GM23338 (cell line): ENCODE results near the gene EXOC4. TPM values are rescaled to one million over a fixed set of nuclear protein-coding genes. Genes with fewer than 3 reads are reported as not detected.

ENCODE experiments used
- ATAC-seq: fragments of 200-7000 bp; cut with Tn5 transposase; 3 replicates; pipeline ENCODE4 v1.9.1; 2020
- DNase-seq: peaks from one replicate; pipeline ENCODE4 v3.0.0-alpha.2; 2015; ENCODE audit warnings: low spot score
- H2AFZ ChIP-seq: fragments of 200-600 bp; sonication (generic); 2 replicates; pipeline ENCODE4 v1.8.0; 2016; ENCODE audit warnings: antibody characterized with exemption, mild to moderate bottlenecking, moderate library complexity
- H3F3A ChIP-seq: fragments of 200-600 bp; sonication (generic); replicated peaks from 2 replicates; pipeline ENCODE4 v1.8.0; 2017; ENCODE audit warnings: antibody characterized with exemption, mixed run types, low read depth
- H3K27ac ChIP-seq: fragments of 200-600 bp; sonication (generic); 2 replicates; pipeline ENCODE4 v1.6.1; 2016; ENCODE audit warnings: low read depth
- H3K27me3 ChIP-seq: fragments of 200-600 bp; sonication (generic); 2 replicates; pipeline ENCODE4 v1.8.0; 2016; ENCODE audit warnings: mild to moderate bottlenecking, mixed run types, moderate library complexity; ENCODE audit not compliant: insufficient read depth
- H3K36me3 ChIP-seq: fragments of 200-600 bp; sonication (generic); 2 replicates; pipeline ENCODE4 v1.8.0; 2016; ENCODE audit warnings: mild to moderate bottlenecking; ENCODE audit not compliant: insufficient read depth
- H3K4me1 ChIP-seq: fragments of 200-600 bp; sonication (generic); 2 replicates; pipeline ENCODE4 v1.8.0; 2016; ENCODE audit warnings: mild to moderate bottlenecking, moderate library complexity; ENCODE audit not compliant: insufficient read depth
- H3K4me2 ChIP-seq: fragments of 200-600 bp; sonication (generic); 2 replicates; pipeline ENCODE4 v1.7.1; 2017; ENCODE audit warnings: mixed run types
- H3K4me3 ChIP-seq: fragments of 200-600 bp; sonication (generic); 2 replicates; pipeline ENCODE4 v1.6.1; 2016; ENCODE audit warnings: mixed run types
- H3K79me2 ChIP-seq: fragments of 200-600 bp; sonication (generic); replicated peaks from 2 replicates; pipeline ENCODE4 v1.8.0; 2017; ENCODE audit warnings: mild to moderate bottlenecking; ENCODE audit not compliant: insufficient read depth
- H3K9me2 ChIP-seq: fragments of 200-600 bp; sonication (generic); 2 replicates; pipeline ENCODE4 v1.8.0; 2017; ENCODE audit not compliant: insufficient read depth
- H4K20me1 ChIP-seq: fragments of 200-600 bp; sonication (generic); replicated peaks from 2 replicates; pipeline ENCODE4 v1.8.0; 2017; ENCODE audit warnings: mild to moderate bottlenecking; ENCODE audit not compliant: insufficient read depth
- H3K27ac Mint-ChIP-seq: 2 replicates; pipeline ENCODE4 v1.8.0; 2020; ENCODE audit warnings: inconsistent platforms, mild to moderate bottlenecking, moderate library complexity, mixed read lengths
- H3K27me3 Mint-ChIP-seq: 3 replicates; pipeline ENCODE4 v1.8.0; 2022; ENCODE audit warnings: low read depth, mild to moderate bottlenecking, moderate library complexity, mixed read lengths, inconsistent platforms; ENCODE audit not compliant: insufficient read depth, poor library complexity
- H3K36me3 Mint-ChIP-seq: 3 replicates; pipeline ENCODE4 v1.8.0; 2021; ENCODE audit warnings: low read depth, mild to moderate bottlenecking, inconsistent platforms, moderate library complexity, mixed read lengths
- H3K4me1 Mint-ChIP-seq: 3 replicates; pipeline ENCODE4 v1.8.0; 2020; ENCODE audit warnings: mild to moderate bottlenecking, inconsistent platforms, mixed read lengths
- H3K4me3 Mint-ChIP-seq: 3 replicates; pipeline ENCODE4 v1.8.0; 2021; ENCODE audit warnings: moderate library complexity, mild to moderate bottlenecking, inconsistent platforms, mixed read lengths
- H3K9me3 Mint-ChIP-seq: 3 replicates; pipeline ENCODE4 v1.8.0; 2020; ENCODE audit warnings: moderate library complexity, mild to moderate bottlenecking, inconsistent platforms, mixed read lengths
- EZH2phosphoT487 ChIP-seq: fragments of 200-600 bp; sonication (generic); IDR thresholded peaks from one replicate; pipeline ENCODE4 v1.8.1; 2018; ENCODE audit warnings: antibody characterized with exemption; ENCODE audit not compliant: unreplicated experiment
- POLR2AphosphoS5 ChIP-seq: IDR thresholded peaks from 2 replicates; pipeline ENCODE4 v1.6.1; 2016; ENCODE audit warnings: antibody characterized with exemption, low read depth
- ZNF331 ChIP-seq: fragments of 250-450 bp; sonication (Bioruptor Pico); IDR thresholded peaks from 2 replicates; pipeline ENCODE4 v1.5.0; 2020; ENCODE audit warnings: low read depth, mild to moderate bottlenecking, moderate library complexity
- ZNF462 ChIP-seq: fragments of 250-450 bp; sonication (Bioruptor Pico); IDR thresholded peaks from 2 replicates; pipeline ENCODE4 v1.5.0; 2020; ENCODE audit warnings: mild to moderate bottlenecking, moderate library complexity
- polyA plus RNA-seq: library from polyadenylated mRNA; unstranded; fragments of >200 nt; fragmentation: Nextera tagmentation; extraction: Ambion mirVana; gene quantifications from 2 replicates; pipeline ENCODE4 v1.2.1, GENCODE V29; 2016
- total RNA-seq: library from RNA; depleted of rRNA; stranded (reverse); fragments of >200 nt; shearing (Covaris generic); gene quantifications from 2 replicates; pipeline ENCODE4 v1.2.3, GENCODE V29; 2014

The EXOC4 gene
- total and polyA plus RNA-seq, 2 experiments from 2014 or later = 37.5 to 52.7 TPM

GRCh38 chr7:133805426-133805825 lies 552.5 kb downstream of the EXOC4 start (continued):
- no peak for TF ChIP-seq ZNF462 (CRISPR knock-in tag)
- TF ChIP-seq POLR2AphosphoS5 = no peak
- no peak for TF ChIP-seq ZNF331 (CRISPR knock-in tag)

GRCh38 chr7:133807624-133808492 lies 555.0 kb downstream of the EXOC4 start:
- DNase-seq = no peak
- Mint-ChIP-seq H3K36me3 (no peaks in the 10 kb centered on the region), H3K4me3 (no peak overlapping the region), H3K9me3 (no peaks in the 10 kb centered on the region), H3K27ac (no peak overlapping the region), H3K4me1 (peaks cover 2% of the 10 kb centered on the region; the same call in 1 of the 3 replicates), H3K27me3 (no peaks in the 10 kb centered on the region)
- Histone ChIP-seq H3K36me3 (no peaks in the 10 kb centered on the region), H3K4me3 (no peak overlapping the region), H3K27me3 (no peaks in the 10 kb centered on the region), H4K20me1 (no peaks in the 10 kb centered on the region), H3K9me2 (no peaks in the 10 kb centered on the region), H3K27ac (no peak overlapping the region), H2AFZ (no peak overlapping the region), H3F3A (no peaks in the 10 kb centered on the region), H3K4me1 (no peaks in the 10 kb centered on the region; the same call in 1 of the 2 replicates), H3K79me2 (no peaks in the 10 kb centered on the region), H3K4me2 (no peak overlapping the region)
- ATAC-seq = no peak
- no peak for TF ChIP-seq EZH2phosphoT487
